NCI-H345 (cell line): ENCODE measurements around the gene ALOX15B.

ENCODE experiments used
- DNase-seq: peaks from one replicate; lab custom pipeline; 2025; lab: John Stamatoyannopoulos, UW

Gene ALOX15B, protein sequence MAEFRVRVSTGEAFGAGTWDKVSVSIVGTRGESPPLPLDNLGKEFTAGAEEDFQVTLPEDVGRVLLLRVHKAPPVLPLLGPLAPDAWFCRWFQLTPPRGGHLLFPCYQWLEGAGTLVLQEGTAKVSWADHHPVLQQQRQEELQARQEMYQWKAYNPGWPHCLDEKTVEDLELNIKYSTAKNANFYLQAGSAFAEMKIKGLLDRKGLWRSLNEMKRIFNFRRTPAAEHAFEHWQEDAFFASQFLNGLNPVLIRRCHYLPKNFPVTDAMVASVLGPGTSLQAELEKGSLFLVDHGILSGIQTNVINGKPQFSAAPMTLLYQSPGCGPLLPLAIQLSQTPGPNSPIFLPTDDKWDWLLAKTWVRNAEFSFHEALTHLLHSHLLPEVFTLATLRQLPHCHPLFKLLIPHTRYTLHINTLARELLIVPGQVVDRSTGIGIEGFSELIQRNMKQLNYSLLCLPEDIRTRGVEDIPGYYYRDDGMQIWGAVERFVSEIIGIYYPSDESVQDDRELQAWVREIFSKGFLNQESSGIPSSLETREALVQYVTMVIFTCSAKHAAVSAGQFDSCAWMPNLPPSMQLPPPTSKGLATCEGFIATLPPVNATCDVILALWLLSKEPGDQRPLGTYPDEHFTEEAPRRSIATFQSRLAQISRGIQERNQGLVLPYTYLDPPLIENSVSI

DNA sequence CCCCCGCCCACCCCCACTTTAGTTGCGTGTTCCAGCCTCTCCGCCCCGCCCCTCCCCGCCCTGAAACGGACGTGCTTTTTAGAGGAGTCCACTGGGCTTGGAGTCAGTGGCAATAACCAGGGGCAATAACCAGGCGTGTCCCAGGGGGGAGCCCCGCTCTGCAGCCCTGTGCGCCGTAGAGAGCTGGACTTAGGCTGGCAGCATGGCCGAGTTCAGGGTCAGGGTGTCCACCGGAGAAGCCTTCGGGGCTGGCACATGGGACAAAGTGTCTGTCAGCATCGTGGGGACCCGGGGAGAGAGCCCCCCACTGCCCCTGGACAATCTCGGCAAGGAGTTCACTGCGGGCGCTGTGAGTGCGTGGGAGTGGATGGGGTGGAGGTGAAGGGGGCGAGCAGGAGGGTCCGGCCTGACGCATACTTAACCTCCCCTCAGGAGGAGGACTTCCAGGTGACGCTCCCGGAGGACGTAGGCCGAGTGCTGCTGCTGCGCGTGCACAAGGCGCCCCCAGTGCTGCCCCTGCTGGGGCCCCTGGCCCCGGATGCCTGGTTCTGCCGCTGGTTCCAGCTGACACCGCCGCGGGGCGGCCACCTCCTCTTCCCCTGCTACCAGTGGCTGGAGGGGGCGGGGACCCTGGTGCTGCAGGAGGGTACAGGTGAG is at the start of gene ALOX15B:
ALOX15B (plus strand) TSS at position 106 of the 657 bp plus-strand sequence; CDS start at position 203, 97 bp downstream.
- DNase-seq, result no peak

- DNase-seq, result peak; percentile 78
These were observed 48.8 kb upstream of the ALOX15B start for GRCh38 chr17:7989781-7990655.

DNA sequence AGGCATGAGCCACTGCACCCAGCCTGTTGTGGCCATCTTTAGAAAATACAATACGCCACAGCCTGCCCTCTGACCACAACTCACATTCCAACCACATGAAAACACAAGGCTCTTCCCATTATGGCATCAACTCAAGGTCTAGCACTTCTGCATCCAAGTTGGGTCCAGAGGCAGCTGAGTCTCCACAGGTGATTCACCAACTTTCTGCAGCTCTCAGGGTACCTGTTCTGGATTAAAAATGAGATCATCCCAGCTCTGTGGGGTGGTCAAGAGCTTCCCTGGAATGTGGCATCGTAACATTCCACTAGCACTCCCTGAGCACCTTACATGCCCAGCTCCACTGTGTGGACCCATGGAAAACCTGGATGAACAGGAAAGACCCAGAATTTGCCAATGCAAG is 46.3 kb upstream of the ALOX15B start:
- DNase-seq, result no peak

- DNase-seq, result no peak
These were observed 45.9 kb upstream of the ALOX15B start for GRCh38 chr17:7992924-7993323.

- DNase-seq, result no peak
These were observed 44.8 kb upstream of the ALOX15B start for GRCh38 chr17:7993972-7994589.

DNA sequence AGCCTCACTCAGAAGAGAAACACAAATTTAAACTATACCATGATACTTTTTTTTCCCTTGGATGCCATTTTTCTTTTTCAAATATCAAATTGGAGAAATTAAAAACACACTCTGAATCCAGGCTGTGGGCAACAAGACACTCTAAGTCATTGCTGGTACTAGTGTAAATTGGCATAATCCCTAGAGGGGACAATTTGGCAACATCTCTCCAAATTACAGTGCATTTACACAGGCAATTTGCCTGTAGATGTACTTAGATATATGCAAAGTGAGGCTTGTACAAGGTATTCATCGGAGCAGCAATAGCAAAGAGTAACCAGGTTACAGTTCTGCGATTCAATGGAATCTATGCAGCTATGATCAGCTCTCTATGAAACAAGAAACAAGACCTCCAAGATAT is 43.1 kb upstream of the ALOX15B start:
- DNase-seq, result no peak

DNA sequence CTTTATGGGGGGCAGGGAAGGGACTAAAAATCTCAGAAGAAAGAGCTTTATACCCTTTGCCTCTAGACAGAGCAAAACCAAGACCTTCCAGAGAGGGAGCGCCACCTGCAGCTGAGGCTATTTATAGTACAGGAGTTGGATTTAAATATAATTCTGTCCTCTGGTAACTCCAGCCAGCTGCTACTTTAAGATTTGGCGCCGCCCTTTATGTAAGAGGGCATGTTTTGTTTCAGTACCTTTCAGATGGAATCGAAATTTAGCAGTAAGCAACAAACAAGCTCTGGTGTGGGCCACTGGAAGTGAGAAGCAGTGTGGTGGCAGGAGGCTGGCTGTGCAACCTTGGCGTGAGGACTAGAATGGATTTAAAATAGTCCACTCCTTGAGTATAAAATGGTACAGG is 41.7 kb upstream of the ALOX15B start:
- no peak for DNase-seq

GRCh38 chr17:8001976-8002720 is 36.7 kb upstream of the ALOX15B start, which contains the start of gene GUCY2D:
TSS of gene GUCY2D (plus strand) at chr17:8002615. CDS start at chr17:8003048, 433 bp downstream.
- no peak for DNase-seq

- no peak for DNase-seq
These were observed 35.9 kb upstream of the ALOX15B start for GRCh38 chr17:8002721-8003593.

- no peak for DNase-seq
These were observed 35.2 kb upstream of the ALOX15B start for GRCh38 chr17:8003594-8004181.

DNA sequence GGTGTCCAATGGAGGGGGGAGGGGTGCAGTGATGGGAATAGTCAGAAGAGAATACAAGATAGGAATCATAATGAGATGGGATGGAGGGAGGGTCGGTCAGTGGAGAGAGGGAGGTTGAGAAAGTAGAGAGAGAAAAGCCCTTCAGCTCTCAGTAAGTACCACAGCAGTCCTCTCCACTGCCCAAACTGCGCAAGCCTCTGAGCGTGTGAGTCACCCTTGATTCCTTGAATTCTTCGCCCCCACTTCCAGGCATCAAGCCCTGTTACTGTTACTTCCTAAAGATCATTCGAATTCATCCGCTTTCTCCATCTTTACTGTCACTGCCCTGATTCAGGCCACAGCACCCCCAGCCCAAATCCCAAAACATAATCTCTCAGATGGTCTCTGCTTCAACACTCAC is 34.0 kb upstream of the ALOX15B start:
- DNase-seq, result no peak

GRCh38 chr17:8005357-8005756 is 33.5 kb upstream of the ALOX15B start:
- no peak for DNase-seq

DNA sequence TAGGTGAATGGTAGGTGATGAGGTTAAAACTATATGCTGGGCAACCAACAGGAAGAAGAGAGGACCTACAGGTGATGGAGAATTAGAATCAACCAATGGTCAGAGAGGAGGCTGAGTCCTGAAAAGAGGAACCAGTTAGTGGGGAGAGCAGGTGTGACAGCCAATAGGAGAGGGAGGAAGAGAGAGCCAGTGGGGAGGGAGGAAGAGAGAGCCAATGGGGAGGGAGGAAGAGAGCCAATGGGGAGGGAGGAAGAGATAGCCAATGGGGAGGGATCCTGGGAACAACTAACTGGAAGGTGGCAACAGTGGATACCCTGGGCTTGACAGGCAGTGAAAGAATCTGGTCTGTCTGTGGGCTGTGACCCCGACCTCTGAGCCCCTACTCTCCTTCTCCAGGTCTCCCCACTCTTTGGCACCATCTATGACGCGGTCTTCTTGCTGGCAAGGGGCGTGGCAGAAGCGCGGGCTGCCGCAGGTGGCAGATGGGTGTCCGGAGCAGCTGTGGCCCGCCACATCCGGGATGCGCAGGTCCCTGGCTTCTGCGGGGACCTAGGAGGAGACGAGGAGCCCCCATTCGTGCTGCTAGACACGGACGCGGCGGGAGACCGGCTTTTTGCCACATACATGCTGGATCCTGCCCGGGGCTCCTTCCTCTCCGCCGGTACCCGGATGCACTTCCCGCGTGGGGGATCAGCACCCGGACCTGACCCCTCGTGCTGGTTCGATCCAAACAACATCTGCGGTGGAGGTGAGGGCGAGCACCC is 32.7 kb upstream of the ALOX15B start:
- no peak for DNase-seq

- no peak for DNase-seq
These were observed 31.8 kb upstream of the ALOX15B start for GRCh38 chr17:8006836-8007680.

GRCh38 chr17:8007836-8008235 is 31.0 kb upstream of the ALOX15B start:
- DNase-seq, result no peak

- no peak for DNase-seq
These were observed 26.7 kb upstream of the ALOX15B start for GRCh38 chr17:8012045-8012580.

- no peak for DNase-seq
These were observed 25.7 kb upstream of the ALOX15B start for GRCh38 chr17:8012996-8013640.
